ENCODE results near the gene P2RX3. TPM values are rescaled to one million over a fixed set of nuclear protein-coding genes. Genes with fewer than 3 reads are reported as not detected.

P2RX3 gene
- total RNA-seq, 1 donor from 2014 or later = not detected

DNA sequence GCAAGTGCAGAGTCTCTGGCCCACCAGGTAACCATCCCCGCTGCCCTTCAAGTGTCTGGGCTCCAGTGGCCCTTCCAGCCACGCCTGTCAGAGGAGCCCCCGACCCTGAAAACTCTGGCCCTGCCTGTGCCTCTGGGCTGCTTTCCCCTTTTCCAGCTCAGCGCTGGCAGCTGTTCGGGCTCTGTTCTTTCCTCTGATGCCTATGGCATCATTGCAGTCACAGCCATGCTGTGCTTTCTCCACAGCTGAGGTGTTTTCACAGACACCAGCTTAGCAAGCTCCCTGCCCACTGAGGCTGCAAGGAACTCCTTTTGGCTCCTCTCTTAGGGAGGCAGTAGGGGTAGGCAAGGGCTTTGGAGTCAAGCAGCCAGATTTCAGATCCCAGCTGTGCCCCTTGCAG lies 21.2 kb downstream of the P2RX3 start:
- H3K36me3 Mint-ChIP-seq (ENCODE audit: low read depth, unreplicated experiment) = peaks cover 3% of the 10 kb centered on the region
- Histone ChIP-seq H3K4me3 (ENCODE audit: insufficient read depth, low read depth, low read length) (no peak overlapping the region), H3K27me3 (ENCODE audit: insufficient read depth, low read length) (peaks cover 11% of the 10 kb centered on the region), H3K9ac (ENCODE audit: low read length) (no peak overlapping the region), H3K9me3 (ENCODE audit: insufficient read depth, low read depth, low read length) (no peaks in the 10 kb centered on the region), H3K4me1 (ENCODE audit: insufficient read depth, low read length) (no peaks in the 10 kb centered on the region), H4K20me1 (ENCODE audit: insufficient read depth, low read length) (no peaks in the 10 kb centered on the region), H3K27ac (ENCODE audit: low read depth, low read length) (no peak overlapping the region), H3K36me3 (ENCODE audit: insufficient read depth, low read length) (no peaks in the 10 kb centered on the region), H2AFZ (ENCODE audit: low read depth, low read length) (no peak overlapping the region), H3K79me2 (ENCODE audit: insufficient read depth, low read length) (no peaks in the 10 kb centered on the region), H3K4me2 (ENCODE audit: low read length) (no peak overlapping the region)
- no peaks in the 10 kb centered on the region for H3K4me1 Mint-ChIP-seq (ENCODE audit: low read depth, unreplicated experiment)
- no peak for DNase-seq (ENCODE audit: low read depth)
- no peak overlapping the region for H3K27ac Mint-ChIP-seq (ENCODE audit: unreplicated experiment)
- no peak overlapping the region for H3K4me3 Mint-ChIP-seq (ENCODE audit: unreplicated experiment)
- peaks cover 9% of the 10 kb centered on the region for H3K9me3 Mint-ChIP-seq (ENCODE audit: unreplicated experiment)
- TF ChIP-seq, protein P1, sequence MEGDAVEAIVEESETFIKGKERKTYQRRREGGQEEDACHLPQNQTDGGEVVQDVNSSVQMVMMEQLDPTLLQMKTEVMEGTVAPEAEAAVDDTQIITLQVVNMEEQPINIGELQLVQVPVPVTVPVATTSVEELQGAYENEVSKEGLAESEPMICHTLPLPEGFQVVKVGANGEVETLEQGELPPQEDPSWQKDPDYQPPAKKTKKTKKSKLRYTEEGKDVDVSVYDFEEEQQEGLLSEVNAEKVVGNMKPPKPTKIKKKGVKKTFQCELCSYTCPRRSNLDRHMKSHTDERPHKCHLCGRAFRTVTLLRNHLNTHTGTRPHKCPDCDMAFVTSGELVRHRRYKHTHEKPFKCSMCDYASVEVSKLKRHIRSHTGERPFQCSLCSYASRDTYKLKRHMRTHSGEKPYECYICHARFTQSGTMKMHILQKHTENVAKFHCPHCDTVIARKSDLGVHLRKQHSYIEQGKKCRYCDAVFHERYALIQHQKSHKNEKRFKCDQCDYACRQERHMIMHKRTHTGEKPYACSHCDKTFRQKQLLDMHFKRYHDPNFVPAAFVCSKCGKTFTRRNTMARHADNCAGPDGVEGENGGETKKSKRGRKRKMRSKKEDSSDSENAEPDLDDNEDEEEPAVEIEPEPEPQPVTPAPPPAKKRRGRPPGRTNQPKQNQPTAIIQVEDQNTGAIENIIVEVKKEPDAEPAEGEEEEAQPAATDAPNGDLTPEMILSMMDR (IDR thresholded peaks at IDR 0.05; ENCODE audit: insufficient read depth, low read depth, low read length) = no peak
- TF ChIP-seq EZH2 (IDR thresholded peaks at IDR 0.05; ENCODE audit: insufficient read depth, low read length) = no peak
- peaks cover 40% of the 10 kb centered on the region for H3K27me3 Mint-ChIP-seq (ENCODE audit: low read depth, unreplicated experiment)
- no peak for FAIRE-seq

DNA sequence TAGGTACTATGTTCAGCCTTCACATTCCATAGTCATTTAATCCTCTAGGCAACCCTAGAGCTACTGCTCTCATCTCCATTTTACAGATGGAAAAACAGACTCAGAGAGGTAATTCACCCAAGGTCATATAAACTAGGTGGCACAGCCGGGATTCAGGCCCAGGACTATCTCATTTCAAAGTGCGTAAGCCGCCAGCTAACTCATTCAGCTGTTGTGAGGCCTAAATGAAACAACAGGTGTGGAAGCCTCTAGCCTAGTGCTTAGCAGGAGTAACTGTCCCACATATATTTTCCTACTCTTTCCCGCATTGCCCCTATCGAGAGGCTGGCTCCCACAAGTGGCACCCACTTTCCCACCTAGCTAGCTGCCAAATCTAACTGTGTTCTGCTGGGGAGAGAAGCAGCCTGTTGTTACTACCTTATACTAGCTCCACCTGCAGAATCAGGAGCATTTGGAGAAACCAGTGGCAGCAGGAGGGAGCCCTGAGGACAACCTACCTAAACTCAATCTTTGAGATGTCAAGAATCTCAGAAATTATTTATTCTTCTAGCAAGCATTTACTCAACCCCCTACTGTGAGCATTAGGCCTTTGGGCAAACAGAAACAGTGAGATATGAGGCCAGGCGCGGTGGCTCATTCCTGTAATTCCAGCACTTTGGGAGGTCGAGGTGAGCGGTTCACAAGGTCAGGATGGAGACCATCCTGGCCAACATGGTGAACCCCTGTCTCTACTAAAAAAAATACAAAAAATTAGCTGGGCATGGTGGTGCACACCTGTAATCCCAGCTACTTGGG lies 21.9 kb downstream of the P2RX3 start:
- no peak for FAIRE-seq

More for the DNA sequence above, 21.9 kb downstream of the P2RX3 start:
- no peak for DNase-seq (ENCODE audit: low read depth)
- peaks cover 3% of the 10 kb centered on the region for H3K36me3 Mint-ChIP-seq (ENCODE audit: low read depth, unreplicated experiment)
- H3K4me3 ChIP-seq (ENCODE audit: insufficient read depth, low read depth, low read length) = no peak overlapping the region
- H3K79me2 ChIP-seq (ENCODE audit: insufficient read depth, low read length) = no peaks in the 10 kb centered on the region
- TF ChIP-seq EZH2 (IDR thresholded peaks at IDR 0.05; ENCODE audit: insufficient read depth, low read length) = no peak
- TF ChIP-seq, protein P1 (IDR thresholded peaks at IDR 0.05; ENCODE audit: insufficient read depth, low read depth, low read length) = no peak
- no peak overlapping the region for H2AFZ ChIP-seq (ENCODE audit: low read depth, low read length)
- H3K4me2 ChIP-seq (ENCODE audit: low read length) = no peak overlapping the region
- no peaks in the 10 kb centered on the region for H4K20me1 ChIP-seq (ENCODE audit: insufficient read depth, low read length)
- peaks cover 13% of the 10 kb centered on the region for H3K9me3 Mint-ChIP-seq (ENCODE audit: unreplicated experiment)
- no peaks in the 10 kb centered on the region for H3K4me1 Mint-ChIP-seq (ENCODE audit: low read depth, unreplicated experiment)
- H3K27ac Mint-ChIP-seq (ENCODE audit: unreplicated experiment) = no peak overlapping the region
- no peaks in the 10 kb centered on the region for H3K36me3 ChIP-seq (ENCODE audit: insufficient read depth, low read length)
- no peak overlapping the region for H3K4me3 Mint-ChIP-seq (ENCODE audit: unreplicated experiment)
- no peak overlapping the region for H3K9ac ChIP-seq (ENCODE audit: low read length)
- H3K9me3 ChIP-seq (ENCODE audit: insufficient read depth, low read depth, low read length) = no peaks in the 10 kb centered on the region
- H3K27me3 ChIP-seq (ENCODE audit: insufficient read depth, low read length) = peaks cover 14% of the 10 kb centered on the region
- H3K27me3 Mint-ChIP-seq (ENCODE audit: low read depth, unreplicated experiment) = peaks cover 44% of the 10 kb centered on the region
- no peaks in the 10 kb centered on the region for H3K4me1 ChIP-seq (ENCODE audit: insufficient read depth, low read length)
- H3K27ac ChIP-seq (ENCODE audit: low read depth, low read length) = no peak overlapping the region

Measured in astrocyte (in vitro differentiated cells and primary cell).